ENCODE data around the gene MEGF10. TPM values are rescaled to one million over a fixed set of nuclear protein-coding genes. Genes with fewer than 3 reads are reported as not detected.

The MEGF10 gene
- total RNA-seq, 1 donor from 2014 or later = 13.3 TPM

DNA sequence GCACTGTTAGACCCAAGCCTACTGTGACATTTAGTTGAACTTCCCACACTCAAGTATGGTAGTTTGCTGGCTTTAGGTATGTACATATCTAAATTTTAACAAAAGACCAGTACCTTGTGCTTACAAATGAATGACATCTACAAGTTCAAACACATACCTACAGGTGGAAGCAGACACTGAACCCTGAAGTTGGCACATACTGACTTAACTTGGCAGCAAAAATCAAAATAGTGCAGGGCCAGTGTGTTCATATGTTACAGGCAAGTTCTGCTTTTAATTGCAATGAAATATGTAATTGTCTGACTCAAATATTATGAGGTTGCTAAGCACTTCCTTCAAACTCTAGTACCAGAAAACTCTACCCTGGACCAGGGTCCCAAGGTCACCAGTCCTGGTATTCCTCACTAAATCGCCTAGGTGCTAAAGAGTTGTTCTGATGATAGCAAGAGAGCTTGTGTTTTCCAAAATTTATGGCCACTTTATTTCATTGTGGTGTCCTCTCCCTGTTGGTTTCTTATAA, 77.4 kb downstream of the MEGF10 start:
- H3K4me1 Mint-ChIP-seq (ENCODE audit: unreplicated experiment) = peaks cover 7% of the 10 kb centered on the region
- no peak overlapping the region for H3K4me3 Mint-ChIP-seq
- no peaks in the 10 kb centered on the region for H3K36me3 Mint-ChIP-seq
- H3K9me3 Mint-ChIP-seq = no peaks in the 10 kb centered on the region
- DNase-seq (ENCODE audit: extremely low spot score, unreplicated experiment) = no peak
- H3K27me3 Mint-ChIP-seq = no peaks in the 10 kb centered on the region
- no peak overlapping the region for H3K27ac Mint-ChIP-seq
- TF ChIP-seq, protein P1, sequence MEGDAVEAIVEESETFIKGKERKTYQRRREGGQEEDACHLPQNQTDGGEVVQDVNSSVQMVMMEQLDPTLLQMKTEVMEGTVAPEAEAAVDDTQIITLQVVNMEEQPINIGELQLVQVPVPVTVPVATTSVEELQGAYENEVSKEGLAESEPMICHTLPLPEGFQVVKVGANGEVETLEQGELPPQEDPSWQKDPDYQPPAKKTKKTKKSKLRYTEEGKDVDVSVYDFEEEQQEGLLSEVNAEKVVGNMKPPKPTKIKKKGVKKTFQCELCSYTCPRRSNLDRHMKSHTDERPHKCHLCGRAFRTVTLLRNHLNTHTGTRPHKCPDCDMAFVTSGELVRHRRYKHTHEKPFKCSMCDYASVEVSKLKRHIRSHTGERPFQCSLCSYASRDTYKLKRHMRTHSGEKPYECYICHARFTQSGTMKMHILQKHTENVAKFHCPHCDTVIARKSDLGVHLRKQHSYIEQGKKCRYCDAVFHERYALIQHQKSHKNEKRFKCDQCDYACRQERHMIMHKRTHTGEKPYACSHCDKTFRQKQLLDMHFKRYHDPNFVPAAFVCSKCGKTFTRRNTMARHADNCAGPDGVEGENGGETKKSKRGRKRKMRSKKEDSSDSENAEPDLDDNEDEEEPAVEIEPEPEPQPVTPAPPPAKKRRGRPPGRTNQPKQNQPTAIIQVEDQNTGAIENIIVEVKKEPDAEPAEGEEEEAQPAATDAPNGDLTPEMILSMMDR (conservative IDR thresholded peaks at IDR 0.05) = no peak

DNA sequence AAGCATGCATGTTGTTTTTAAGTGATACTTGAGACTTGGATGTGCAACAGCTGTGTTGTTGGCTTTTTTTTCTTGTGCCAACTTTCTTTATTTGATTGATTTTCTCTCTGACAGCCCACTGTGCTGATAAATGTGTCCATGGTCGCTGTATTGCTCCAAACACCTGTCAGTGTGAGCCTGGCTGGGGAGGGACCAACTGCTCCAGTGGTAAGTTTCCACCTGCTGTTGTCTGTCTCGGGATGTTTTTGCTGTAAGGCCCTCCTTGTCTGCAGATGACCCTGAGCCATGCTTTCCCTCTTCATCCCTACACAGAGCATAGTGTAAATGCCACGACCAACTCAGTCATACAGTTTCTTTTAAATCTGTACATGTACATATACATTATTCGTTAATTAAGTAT, 79.2 kb downstream of the MEGF10 start:
- H3K36me3 Mint-ChIP-seq = no peaks in the 10 kb centered on the region
- peaks cover 7% of the 10 kb centered on the region for H3K4me1 Mint-ChIP-seq (ENCODE audit: unreplicated experiment)
- no peak for DNase-seq (ENCODE audit: extremely low spot score, unreplicated experiment)
- no peaks in the 10 kb centered on the region for H3K9me3 Mint-ChIP-seq
- TF ChIP-seq, protein P1 (conservative IDR thresholded peaks at IDR 0.05) = no peak
- no peak overlapping the region for H3K27ac Mint-ChIP-seq
- H3K4me3 Mint-ChIP-seq = no peak overlapping the region
- no peaks in the 10 kb centered on the region for H3K27me3 Mint-ChIP-seq

DNA sequence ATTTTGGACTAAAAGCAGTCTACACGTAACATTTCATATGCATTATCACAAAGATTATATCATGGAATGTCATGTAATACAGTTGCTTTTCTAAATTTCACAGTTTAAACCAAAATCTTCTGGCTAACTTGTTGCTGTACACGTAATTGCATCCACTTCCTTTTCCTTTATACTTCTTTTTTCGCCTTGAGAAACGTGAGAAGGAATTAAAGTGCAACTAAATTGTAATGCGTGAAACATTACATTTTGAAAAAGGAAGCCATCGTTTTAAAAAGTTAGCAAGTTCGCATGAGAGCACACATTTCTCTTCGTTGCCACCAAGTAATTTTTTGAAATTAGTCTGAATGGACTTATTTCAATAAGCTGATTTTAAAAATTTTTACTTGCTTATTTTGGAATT, 80.0 kb downstream of the MEGF10 start:
- no peaks in the 10 kb centered on the region for H3K9me3 Mint-ChIP-seq
- no peak for DNase-seq (ENCODE audit: extremely low spot score, unreplicated experiment)
- H3K4me1 Mint-ChIP-seq (ENCODE audit: unreplicated experiment) = peaks cover 7% of the 10 kb centered on the region
- no peaks in the 10 kb centered on the region for H3K27me3 Mint-ChIP-seq
- TF ChIP-seq, protein P1 (conservative IDR thresholded peaks at IDR 0.05) = no peak
- no peak overlapping the region for H3K4me3 Mint-ChIP-seq
- H3K27ac Mint-ChIP-seq = no peak overlapping the region
- H3K36me3 Mint-ChIP-seq = no peaks in the 10 kb centered on the region

DNA sequence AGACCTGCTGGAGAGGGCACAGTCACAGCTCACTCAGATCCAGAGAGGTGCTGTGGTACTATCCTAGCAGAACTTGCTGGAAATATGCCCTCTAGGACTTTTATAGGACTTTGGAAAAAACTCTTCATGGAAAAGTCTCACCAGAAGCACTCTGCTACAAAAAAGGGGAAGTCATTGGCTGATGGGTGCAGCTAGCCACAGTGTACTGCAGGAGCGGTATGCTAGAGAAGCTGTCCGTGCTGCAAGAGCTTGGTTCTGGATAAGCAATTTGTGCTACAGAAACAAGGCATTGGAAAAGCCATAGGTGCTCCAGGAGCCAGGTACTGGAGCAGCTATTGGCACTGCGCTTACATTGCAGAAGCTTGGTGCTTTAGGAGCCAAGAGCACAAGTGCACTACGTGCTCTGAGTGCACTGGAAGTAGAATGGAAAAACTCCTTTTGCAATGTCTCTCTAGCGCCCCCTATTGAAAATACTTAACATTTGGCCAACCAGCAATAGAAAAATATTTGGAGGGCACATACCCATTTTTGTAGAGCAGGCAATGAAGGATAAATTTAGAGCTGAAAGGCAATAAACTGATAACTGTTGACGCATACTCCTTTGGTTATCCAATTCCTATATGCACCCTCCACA, 83.4 kb downstream of the MEGF10 start:
- TF ChIP-seq, protein P1 (conservative IDR thresholded peaks at IDR 0.05) = peak; percentile 69
- Mint-ChIP-seq H3K36me3 (no peaks in the 10 kb centered on the region), H3K4me1 (ENCODE audit: unreplicated experiment) (peaks cover 7% of the 10 kb centered on the region), H3K27me3 (no peaks in the 10 kb centered on the region), H3K9me3 (peaks cover under 1% of the 10 kb centered on the region), H3K4me3 (no peak overlapping the region), H3K27ac (no peak overlapping the region)
- no peak for DNase-seq (ENCODE audit: extremely low spot score, unreplicated experiment)

DNA sequence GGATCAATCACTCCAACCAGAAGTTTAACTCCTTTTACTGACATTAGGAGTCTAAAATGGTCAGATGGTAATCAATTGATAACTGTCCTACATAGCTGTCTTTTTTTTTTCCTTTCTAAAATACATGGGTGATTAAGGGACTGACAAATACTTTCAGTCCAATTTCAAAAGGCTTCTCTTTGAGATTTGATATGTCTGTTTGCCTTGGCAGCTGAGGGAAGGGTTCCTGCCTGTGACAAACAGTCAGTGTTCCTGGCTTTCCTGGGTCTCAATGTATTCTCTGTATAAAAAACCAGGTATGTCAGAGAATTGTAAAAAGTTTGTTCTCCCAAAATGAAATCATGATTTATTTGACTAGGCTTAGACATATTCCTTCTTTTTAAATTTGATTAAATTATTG, 84.5 kb downstream of the MEGF10 start:
- Mint-ChIP-seq H3K27me3 (no peaks in the 10 kb centered on the region), H3K4me3 (no peak overlapping the region), H3K36me3 (no peaks in the 10 kb centered on the region), H3K27ac (no peak overlapping the region), H3K4me1 (ENCODE audit: unreplicated experiment) (peaks cover 11% of the 10 kb centered on the region), H3K9me3 (peaks cover 4% of the 10 kb centered on the region)
- DNase-seq (ENCODE audit: extremely low spot score, unreplicated experiment) = no peak
- TF ChIP-seq, protein P1 (conservative IDR thresholded peaks at IDR 0.05) = no peak
